HG02588 (cell line): ENCODE data around the gene PANX1.
"Not testable (repeated sequence)": the region's sequence is repeated elsewhere in the genome, so short reads cannot be mapped to it uniquely, and the experiment has no call there.

Experiments
- ATAC-seq: cut with Tn5 transposase; IDR thresholded peaks from one replicate; pipeline ENCODE4 v1.9.1; 2021; ENCODE audit warnings: mild to moderate bottlenecking, moderate library complexity; ENCODE audit not compliant: unreplicated experiment

PANX1 gene, protein sequence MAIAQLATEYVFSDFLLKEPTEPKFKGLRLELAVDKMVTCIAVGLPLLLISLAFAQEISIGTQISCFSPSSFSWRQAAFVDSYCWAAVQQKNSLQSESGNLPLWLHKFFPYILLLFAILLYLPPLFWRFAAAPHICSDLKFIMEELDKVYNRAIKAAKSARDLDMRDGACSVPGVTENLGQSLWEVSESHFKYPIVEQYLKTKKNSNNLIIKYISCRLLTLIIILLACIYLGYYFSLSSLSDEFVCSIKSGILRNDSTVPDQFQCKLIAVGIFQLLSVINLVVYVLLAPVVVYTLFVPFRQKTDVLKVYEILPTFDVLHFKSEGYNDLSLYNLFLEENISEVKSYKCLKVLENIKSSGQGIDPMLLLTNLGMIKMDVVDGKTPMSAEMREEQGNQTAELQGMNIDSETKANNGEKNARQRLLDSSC

DNA sequence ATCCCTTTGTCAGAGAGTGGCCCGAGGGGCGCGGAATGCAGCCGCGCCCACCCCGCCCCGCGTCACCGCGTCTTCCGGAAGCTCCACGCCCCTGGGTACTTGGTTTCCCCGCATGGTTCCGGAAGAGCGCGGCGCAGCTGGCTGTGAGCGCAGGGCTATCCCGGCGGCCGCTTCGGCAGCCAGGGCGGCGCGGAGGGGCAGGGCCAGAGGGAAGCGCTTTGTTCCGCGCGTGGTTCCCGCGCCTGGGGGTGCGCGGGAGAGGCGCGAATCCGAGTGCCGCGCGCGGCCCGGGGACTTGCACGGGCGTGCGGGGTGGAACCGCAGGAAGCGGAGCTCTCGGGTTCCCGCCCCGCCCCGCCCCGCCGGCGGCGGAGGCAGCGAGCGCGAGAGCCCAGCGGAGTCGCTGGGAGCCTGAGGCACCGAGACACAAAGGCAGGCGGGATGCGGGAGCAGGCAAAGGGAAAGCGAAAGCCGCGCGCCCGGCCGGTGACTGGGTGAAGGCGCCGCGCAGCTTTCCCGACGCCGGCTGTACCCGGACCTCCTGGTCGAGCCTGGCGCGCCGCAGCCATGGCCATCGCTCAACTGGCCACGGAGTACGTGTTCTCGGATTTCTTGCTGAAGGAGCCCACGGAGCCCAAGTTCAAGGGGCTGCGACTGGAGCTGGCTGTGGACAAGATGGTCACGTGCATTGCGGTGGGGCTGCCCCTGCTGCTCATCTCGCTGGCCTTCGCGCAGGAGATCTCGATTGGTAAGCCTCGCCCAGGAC lies at the start of gene PANX1:
Gene PANX1 (plus strand): TSS at position 96 of the 766 bp plus-strand sequence. CDS start 472 bp downstream, at position 568.
- ATAC-seq: peak; percentile 84

DNA sequence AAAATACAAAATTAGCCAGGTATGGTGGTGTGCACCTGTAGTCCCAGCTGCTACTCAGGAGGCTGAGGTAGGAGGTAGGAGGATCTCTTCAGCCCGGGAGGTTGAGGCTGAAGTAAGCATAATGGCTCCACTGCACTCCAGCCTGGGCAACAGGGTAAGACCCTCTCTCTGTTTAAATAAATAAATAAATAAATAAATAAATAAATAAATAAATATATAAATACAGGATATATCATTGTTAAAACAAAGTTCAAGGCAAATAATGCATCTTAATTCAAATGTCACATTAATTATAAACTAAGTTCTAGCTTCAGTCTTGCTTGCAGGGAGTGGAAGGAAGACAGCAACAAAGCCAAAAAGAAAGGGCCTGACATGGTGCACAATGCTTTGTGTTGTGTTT lies 44.5 kb upstream of the PANX1 start:
- ATAC-seq: no peak

DNA sequence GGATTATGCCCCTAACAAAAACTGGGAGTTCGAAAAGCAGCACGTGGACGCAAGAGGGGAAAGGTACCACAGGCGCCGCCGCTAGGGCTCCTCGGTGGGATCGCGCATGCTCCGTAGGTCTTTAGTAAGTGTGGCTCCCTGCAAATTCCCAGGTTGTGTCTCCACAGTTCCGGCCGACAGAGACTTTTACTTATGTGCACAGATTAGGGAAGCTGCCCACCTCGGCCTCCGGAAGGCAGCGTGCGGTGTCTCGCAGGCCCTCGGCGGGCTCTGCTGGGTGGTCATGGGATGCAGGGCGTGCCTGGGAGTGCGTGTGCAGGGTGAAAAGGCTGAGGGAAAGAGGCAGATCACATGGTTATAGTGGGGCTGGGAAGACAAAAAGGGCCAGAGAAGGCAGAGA lies 39.7 kb upstream of the PANX1 start:
- no peak for ATAC-seq

DNA sequence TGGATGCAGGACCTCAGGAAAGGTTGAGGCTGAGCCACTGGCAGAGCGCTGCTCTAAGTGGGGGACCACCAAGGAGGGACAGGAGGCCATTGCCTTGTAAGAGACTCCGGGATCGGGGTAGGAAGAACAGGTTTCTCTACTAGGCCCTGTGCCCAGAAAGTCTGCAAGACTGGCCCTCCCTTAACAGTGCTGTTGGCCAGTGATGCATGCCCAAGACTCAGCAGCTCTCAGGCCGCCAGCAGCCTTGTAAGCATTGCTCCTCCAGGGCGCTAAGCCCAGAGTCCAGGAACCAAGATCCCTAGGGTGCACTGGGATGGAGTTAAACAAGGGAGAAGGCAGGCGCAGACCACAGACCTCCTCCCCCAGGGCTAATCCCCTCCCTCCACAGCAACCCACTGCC lies 39.3 kb upstream of the PANX1 start:
- no peak for ATAC-seq

DNA sequence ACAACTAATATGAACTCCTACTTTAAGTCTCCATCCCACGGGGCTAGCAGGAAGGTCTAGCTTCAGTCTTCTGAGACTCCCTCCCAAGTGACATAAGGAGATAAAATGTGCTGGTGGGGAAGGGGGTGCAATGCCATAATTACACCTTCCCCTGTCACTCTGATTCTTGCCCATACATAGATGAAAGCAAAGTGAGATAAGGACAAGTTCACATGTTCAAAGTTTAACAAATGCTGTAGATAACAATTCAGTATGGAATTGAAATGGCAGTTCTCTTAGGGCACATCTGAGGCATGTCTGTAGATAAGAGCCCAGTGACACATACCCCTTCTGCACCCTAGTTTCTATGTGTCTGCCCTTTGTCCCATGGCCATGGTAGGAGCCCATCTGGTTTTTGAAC lies 38.2 kb upstream of the PANX1 start:
- ATAC-seq: no peak

DNA sequence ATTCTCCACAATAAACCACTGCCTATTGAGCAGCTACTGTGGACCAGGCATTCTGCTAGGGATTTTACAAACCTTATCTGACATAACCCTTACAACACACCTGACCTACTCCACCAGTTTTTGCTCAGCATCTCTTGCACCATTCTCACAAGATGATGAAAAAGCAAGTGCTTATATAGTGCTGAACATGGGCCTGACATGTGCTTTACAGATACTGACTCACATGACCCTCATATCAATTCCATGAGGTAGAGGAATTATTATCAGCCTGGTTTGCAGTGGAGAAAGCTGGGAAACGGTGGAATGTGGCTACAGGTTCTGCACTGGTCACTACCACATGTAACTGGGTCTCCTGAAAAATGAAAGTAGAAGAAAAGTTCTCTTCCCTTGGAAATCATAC lies 37.5 kb upstream of the PANX1 start:
- ATAC-seq: no peak

DNA sequence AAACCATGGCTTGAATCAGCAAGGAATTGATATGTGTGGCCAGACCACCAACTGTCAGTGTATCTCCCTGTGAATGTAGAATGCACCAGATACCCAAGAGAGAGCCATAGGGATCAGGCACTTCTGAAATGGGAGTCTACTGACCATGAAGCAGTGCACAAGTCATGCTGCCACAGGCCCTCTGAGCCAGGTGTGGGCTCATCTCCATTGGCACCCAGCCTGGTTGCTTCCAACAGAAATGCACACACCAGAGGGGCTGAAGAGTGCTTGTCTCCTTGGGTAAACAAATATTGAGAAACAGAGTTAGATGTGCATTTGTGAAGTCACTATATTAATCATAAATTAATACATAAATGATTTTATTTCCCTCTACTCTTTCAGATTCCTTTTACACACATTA lies 28.4 kb upstream of the PANX1 start:
- no peak for ATAC-seq

DNA sequence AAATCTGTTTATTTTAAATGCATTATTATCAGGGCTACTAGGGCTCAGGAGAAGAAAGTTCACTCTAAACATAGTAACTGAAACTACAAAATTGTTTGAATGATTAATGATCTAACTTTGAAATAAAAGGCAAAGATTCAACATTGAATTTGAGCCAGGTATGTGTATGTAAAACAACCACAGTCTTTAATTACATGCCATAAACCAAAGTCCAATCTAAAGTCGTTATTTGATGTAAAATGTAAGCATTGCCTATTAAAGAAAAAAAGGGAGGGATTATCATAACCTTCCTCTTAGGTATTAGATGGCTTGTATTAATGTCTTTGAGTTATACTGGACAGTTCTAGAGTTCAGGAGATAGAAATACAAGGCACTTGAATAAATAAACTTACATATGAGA lies 25.2 kb upstream of the PANX1 start:
- ATAC-seq: no peak

DNA sequence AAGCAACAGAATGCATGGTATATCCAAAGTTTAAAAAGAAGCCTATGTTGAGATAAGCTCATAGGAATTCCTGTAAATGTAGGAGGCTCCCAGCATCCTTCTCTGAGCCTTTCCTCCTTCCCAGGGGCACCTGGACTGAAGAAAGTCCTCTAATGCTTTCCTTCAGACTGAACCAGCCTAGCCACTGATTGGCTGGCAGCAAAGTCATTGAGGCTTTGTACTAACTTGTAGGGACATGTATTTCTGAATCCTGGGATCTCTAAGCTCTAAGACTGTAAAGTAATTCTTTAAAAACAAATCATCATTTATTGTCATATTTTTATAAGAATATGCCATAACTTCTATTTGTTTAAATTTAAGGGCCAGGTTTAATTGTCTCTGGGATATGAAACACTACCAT lies 23.9 kb upstream of the PANX1 start:
- ATAC-seq: no peak

DNA sequence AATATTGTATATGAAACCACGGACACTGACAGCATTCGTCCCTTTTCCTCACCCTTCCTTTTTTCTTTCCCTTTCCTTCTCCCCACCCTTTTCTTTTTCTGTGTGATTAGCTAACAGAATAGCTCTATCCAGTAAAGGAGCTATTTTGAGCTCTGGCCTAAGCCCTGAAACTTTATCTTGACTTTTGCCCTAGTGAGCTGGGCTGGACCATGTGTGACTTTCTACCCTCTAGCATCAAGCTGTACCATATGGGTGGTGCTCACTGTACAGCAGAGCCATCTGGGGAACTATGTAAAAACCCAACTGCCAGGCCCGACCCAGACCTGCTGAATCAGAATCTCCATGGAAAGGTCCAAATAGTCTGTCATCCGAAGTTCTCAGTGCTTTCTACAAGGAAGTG lies 21.9 kb upstream of the PANX1 start:
- no peak for ATAC-seq

DNA sequence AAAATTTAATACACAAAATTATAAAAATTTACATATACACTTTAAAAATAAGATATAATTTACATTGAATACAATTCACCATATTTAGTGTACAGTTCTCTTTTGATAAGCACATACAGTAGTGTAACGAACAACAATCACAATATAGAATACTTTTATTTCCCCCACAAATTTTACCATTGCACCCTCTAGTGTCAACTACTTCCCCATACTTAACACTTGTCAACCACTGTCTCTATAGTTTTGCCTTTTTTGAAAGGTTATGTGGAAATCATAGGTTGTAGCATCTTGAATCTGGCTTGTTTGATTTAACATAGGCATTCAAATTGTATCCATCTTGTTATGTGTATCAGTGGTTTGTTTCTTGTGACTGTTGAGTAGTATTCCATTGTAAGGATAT lies 21.3 kb upstream of the PANX1 start:
- no peak for ATAC-seq

DNA sequence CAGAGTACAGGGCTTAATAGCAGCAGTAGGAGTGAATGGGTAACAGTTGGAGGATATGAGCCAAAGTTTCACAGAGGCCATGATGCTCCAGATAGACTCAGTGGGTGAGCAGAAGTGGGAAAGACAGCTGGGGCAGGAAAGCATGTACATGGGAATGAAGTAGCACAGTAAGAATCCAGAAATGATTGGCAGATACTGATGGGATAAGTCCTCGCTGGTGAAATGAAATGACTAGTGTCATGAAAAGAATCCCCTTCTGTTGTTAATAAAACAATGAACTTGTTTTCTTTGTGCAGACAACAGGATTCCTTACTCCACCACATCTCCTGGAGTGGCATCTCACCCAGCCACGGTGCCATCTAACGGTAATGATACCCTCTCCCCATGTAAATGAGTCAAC lies 17.4 kb upstream of the PANX1 start:
- ATAC-seq: no peak

DNA sequence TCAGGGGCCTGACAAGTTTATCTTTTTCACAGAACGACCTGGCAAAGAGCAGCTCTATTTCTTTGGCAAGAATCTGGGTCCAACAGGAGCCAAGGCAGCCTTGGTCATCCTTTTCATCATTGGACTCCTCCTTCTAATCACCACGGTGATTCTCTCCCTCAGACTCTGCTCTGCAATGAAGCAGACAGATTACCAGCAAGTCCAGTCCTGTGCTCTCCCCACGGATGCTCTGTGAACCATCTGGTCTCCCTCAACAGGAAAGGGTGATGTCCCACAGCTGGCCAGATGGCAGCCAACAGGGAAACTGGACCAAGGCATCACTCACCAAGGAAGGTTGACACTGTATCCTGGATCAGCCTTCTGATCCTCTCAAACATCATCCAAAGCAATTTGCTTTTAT lies 17.0 kb upstream of the PANX1 start:
- no peak for ATAC-seq

DNA sequence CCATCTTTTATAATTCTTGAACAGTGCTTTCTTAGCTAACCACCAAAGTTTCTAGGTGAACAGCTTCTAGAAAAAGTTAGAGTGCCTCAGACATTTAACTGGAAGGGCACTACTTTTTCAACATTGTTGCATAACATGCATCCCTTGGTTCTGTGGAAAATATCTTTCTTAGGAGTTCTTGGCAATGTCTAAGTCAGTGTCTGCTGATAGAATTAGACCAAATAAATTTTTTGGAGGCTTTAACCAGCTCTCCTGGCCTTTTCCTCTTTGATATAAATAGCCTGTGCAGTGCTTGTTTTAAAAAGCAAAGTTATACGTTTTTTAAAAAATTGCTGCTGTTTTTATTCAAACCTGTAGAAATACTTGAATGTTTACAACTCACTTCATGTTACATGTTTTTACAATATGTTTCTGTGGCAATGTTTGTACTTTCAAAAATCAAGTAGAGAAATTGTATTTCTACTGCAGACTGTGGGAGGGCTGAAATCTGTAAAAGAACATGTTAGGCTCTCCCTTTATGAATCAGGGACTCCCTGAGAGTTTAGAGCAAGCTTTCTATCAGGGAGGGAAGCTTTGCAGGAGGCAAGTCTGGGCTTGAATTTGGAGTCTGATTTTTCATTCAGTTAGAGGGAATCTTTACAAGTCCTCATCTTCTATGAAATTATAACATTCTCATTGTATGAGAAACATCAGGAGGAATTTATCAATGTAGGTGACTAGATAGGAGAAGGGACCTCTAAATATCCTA lies 16.3 kb upstream of the PANX1 start:
- ATAC-seq: no peak

DNA sequence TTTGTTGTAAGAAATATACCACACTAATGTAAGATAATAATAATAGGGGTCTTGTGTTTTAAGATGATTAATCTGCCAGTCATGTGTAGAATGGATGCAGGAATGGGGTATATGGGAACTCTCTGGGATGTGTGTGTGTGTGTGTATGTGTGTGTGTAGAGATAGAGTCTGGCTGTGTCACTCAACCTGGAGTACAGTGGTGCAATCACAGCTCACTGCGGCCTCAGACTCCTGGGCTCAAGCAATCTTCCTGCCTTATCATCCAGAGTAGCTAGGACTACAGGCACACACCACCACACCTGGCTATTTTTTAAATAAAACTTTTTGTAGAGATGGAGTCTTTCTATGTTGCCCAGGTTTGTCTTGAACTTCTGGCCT lies 11.5 kb upstream of the PANX1 start:
- ATAC-seq: no peak

DNA sequence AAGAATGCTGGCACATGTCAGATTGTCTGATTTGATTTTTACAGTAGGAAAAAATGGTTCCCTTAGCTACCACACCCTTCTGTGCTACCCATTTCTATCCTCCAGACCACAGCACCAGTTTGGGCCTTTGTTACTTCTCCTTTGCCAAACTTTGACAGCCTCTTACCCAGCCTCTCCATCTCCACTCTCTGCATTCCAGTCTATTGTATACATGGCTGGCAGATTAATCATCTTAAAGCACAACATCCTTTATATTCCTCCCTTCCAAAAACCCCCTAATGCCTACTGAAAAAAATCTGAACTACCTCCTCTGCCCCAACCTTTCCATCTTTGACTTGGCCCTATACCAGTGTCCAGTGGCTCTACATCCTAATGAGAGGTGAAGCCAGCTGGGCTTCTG lies 10.8 kb upstream of the PANX1 start:
- no peak for ATAC-seq

DNA sequence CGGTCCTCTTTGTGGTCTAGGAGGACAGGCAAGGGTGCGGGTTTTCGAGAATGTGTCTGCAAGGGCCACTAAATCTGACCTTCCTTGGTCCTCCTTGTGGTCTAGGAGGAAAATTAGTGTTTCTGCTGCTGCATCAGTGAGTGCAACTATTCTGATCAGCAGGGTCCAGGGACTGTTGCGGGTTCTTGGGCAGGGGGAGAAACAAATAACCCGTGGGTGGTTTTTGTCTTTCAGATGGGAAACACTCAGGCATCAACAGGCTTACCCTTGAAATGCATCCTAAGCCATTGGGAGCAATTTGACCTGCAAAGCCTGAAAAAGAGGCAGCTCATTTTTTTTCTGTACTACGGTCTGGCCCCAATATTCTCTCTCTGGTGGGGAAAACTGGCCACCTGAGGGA lies 9.0 kb upstream of the PANX1 start:
- not testable (repeated sequence) for ATAC-seq

DNA sequence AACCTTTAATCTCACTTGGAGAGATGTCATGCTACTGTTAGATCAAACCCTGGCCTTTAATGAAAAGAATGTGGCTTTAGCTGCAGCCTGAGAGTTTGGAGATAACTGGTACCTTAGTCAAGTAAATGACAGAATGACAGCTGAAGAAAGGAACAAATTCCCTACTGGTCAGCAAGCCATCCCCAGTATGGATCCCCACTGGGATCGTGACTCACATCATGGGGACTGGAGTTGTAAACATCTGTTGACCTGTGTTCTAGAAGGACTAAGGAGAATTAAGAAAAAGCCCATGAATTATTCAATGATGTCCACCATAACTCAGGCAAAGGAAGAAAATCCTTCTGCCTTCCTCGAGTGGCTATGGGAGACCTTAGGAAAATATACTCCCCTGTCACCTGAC lies 8.1 kb upstream of the PANX1 start:
- ATAC-seq: not testable (repeated sequence)

DNA sequence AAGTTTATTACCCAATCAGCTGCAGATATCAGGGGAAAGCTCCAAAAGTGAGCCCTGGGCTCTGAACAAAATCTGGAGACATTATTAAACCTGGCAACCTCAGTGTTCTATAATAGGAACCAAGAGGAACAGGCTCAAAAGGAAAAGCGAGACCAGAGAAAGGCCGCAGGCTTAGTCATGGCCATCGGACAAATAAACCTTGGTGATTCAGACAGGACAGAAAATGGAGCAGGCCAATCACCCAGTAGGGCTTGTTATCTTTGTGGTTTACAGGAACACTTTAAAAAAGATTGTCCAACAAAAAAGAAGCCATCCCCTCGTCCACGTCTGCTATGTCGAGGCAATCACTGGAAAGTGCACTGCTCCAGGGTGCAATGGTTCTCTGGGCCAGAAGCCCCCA lies 7.7 kb upstream of the PANX1 start:
- ATAC-seq: no peak

DNA sequence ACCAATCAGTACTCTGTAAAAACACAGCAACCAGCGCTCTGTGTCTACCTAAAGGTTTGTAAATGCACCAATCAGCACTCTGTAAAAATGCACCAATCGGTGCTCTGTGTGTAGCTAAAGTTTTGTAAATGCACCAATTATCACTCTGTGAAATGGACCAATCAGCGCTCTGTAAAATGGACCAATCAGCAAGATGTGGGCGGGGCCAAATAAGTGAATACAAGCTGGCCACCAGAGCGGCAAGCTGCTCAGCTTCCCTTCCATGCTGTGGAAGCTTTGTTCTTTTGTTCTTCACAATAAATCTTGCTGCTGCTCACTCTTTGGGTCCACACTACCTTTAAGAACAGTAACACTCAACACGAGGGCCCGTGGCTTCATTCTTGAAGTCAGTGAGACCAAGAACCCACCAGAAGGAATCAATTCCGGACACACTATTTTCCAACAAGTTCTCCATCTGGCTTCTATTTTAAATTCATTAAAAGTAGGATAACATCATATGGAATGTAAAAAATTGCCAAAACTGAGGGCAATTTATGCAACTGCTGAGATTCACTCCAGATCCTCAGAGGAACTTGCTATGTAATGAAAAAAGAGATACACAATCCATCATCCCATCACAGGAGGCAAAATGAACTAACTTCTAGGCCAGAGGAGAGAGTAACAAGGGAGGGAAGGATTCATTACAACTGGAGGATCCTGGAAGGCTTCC lies 3.1 kb upstream of the PANX1 start:
- no peak for ATAC-seq

DNA sequence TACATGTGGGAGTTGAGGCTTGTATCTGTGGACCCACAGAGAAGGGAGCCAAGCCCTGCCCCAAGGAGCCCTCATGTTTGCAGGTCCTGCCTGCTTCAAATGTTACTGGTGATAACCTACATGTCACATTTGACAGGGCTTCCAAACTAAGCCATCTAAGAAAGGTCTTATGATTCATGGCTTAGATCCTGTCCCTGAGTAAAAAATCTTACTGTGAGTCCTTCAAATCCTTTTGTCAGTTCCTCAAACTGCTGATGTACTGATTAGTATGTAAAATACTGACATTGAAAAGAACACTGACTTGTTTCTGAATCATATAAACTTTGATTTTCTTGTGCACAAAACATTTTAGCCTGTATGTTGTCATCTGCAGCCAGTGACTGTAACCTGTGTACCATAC lies 1.0 kb upstream of the PANX1 start:
- no peak for ATAC-seq
